Stimulated activated CD4-positive, alpha-beta T cell treated with anti-CD3 and anti-CD28 coated beads, Interleukin-15, amount 100 ng/mL, for 1 hour (primary cell): ENCODE results near the gene RAD18.

Experiments
- DNase-seq, 2 donors: peaks; one replicate each; pipeline ENCODE4 v3.0.0-alpha.2; 2020; ENCODE audit warnings: low read depth in 1 of 2, low spot score in 1 of 2

RAD18 gene

DNA sequence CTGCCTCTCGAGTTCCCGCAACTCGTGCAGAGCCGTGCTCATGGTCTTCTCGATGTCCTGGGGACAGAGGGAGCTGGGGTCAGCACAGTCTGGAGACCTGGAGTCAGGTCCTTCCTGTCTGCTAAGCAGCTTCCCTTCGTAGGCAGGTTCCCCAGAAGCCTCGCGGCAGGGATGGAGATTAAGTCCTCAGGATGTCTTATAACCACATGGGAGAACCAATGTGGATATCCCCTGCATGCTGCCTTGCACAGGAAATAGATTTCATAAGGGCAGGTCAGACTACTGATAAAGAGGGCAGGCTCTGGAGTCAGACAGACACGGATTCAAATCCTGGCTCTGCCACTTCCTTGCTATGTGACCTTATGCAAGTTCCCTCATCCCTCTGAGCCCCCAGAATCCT is 22.6 kb upstream of the RAD18 start:
- DNase-seq = no peak

DNA sequence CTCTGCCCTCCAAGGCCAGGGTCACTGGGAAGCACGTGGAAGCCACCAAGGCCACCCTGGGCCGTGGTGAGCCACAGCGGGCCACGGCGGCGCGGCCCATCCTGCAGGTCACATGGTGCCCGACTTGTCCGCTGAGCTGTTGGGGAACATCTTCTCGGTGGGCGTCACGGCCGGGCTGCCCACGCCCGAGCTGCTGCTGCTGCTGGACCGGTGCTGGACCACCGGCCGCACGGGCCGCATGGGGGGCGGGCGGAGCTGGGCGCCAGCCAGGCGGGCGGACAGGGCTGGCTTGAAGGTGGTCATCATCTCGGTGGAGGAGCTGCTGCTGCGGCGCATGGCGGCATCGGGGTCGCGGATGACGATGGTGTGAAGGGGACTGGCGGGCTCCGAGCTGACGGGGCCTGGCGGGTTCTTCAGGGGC is 22.1 kb upstream of the RAD18 start:
- no peak for DNase-seq

DNA sequence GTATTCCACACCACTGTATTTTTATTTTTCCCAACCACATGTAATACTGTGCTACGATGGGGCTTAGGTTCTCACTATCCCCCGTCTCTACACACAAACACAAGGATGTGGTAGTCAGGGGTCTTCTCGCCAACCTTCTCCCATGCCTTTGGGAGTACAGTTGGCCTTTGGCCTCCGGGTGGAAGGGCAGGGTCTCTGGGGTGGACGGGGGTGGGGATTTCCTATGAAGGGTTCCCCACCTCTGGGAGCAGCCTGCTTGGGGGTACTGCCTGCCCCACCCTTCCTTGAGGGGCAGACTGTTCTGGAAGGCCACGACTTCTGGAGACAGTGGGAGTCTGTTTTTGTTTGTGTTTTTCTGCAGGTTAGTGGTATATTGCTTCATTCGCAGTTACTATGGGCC is 21.3 kb upstream of the RAD18 start:
- DNase-seq = no peak

DNA sequence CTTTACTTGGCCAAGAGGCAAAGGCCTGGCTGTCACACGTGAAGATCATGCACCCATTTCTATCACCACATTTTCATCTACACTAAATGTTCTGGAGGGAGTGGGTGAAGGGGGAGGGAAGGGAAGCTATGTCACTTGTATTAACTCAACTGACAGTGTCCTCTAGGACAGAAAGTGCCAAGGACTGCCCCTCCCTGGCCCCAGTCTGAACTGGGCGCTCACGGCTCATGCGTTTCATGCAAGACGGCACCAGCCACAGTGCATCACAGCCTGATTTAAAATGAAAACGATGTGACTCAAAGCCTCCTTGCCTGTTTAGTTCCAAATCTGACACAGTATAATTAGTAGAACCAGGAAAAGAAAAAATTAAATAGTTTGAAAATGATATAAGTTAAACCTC is 20.8 kb upstream of the RAD18 start:
- DNase-seq = no peak

DNA sequence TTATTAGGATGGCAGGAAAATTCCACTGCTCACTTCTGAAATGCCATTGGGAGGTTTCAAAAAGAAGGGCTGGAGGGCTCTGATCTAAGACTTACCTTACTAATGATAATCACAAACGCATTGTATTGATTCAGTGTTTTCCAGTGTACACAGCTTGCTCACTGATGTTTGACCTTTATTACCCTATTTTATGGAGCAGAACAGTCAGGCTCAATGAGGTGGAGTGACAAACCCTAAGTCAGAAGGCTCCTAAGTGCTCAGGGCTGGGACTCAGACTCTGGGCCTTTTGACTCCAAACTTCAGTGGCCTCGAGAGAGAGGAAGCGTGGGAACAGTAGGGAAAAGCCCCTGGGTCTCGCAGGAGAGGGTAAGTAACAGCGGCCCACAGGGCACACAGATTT is 20.3 kb upstream of the RAD18 start:
- DNase-seq = no peak

DNA sequence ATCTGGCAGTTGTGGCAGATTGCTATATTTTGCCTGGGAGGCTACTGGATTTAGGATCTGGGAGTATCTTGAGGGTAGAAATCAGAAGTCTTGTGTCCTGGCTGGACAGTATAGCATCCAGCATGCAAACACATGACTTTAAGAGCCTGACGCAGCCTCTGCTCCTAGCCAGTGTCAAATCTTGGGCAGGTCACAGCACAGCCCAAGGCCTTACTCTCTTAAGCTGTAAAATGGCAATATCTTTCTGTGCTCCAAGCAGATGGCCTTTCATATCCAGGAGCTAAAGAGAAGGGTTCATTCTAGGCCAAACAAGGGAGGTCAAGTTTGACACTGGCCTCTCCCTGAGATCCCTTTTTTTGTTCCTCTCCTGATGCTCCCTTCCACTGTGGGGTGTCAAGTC is 19.8 kb upstream of the RAD18 start:
- no peak for DNase-seq

DNA sequence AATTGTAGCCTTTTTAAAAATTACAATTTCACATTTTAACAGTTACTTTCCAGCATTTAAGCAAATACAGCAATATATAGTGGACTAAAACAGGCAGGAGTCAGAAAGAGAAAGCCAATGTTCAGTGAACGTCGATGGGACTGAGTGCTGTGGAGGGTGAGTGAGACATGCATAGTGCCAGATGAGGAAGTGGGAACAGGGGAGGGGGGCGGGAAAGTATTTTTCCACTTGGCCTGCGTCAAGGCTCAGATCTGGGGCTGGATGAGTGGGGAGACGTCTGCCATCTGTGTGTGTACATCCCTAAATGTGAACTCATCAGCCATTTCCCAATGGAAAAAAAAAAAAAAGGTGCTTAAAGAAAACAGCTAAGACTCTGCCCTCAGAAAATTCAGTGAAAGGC is 19.2 kb upstream of the RAD18 start:
- DNase-seq = no peak

DNA sequence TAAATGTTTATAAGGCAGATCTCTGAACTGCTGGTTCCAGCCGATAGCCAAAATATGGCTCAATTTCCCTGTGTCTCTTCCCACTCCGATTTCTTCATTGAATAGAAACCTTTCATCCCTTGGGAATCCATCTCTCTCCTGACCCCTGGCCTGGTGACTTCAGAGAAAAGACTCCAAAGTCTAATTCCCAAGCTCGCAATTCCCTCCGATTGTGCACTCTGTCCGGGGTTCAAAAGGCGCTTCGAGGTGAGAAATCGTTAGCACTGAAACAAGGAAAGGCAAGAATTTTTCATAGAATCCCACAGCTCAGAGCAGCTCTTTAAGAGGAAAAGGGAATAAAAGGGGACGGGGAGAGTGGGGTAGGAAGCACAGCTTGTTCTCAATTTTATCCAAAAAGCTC is 18.4 kb upstream of the RAD18 start:
- DNase-seq = no peak

DNA sequence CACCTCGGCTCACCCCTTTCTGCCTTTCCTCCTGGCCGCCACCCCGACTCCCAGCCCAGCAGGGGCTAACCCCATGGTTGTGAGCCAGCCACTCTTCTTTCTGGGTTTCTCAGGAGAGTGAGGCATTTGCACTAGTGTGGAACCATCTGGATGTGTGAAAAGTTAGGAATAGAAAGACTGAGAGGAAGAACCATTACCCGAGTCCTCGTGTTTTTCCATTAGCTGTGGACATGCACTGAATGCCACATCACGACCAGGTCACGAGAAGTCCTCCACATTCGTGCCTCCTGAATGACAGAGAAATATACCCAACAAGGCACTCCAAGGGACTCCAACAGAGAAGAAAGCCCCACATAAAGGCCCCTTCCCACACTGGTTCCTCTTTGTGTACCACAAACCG is 18.0 kb upstream of the RAD18 start:
- no peak for DNase-seq

DNA sequence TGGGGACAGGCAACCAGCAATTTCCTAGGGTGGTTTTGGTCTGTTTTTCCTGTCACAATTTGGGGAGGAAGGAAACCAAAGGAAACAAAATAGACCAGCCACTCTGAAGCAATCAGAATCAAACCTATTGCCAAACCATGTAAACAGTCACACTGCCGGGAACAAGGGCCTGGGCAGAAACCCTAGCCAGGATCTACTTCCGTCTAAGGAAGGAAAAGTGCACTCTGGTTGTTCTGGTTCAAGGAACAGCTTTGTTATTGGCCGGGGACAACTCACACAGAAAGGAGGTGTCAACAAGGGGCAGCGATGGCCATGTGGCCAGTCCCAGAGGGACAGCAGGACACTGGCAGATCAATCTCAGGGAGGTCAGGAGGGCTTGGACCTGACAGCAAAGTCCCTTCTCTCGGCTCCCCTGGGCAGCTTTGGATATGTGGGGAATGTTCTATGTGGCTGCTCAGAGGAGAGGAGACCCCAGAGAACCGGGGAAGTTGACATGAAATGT is 17.5 kb upstream of the RAD18 start:
- no peak for DNase-seq

DNA sequence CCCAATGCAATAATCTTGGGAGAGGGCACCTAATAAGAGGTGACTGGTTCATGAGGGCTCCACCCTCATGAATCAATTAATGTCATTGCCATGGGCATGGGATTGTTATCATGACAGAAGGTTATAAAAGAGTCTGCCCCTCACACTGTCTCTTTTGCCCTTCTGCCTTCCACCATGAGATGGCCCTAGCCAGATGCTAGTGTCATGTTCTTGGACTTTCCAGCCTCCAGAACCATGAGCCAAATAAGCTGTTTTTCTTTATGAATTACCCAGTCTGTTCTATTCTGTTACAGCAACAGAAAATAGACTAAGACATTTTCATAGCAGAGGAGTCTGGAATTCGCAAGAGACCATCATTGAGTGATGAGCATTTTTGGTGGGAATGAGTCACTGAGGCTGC is 16.0 kb upstream of the RAD18 start:
- DNase-seq = no peak

DNA sequence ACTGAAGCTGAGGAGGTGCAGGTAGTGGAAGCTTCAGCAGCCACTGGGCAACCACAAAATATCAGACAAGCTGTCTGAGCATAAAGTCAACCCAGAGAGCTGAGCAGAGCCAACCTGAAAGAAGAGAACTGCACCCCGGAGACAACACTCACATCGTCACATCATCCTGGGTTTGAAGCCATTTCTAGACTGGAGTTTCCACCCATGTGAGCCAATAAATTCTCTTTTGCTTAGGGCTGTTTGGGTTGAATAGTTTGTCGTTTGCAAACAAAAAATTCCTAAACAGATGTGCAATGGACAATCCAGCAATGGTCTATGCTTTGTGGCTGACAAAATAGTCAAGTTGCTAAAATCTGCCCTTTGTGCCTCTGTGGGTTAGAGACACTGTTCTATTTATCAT is 15.3 kb upstream of the RAD18 start:
- no peak for DNase-seq

DNA sequence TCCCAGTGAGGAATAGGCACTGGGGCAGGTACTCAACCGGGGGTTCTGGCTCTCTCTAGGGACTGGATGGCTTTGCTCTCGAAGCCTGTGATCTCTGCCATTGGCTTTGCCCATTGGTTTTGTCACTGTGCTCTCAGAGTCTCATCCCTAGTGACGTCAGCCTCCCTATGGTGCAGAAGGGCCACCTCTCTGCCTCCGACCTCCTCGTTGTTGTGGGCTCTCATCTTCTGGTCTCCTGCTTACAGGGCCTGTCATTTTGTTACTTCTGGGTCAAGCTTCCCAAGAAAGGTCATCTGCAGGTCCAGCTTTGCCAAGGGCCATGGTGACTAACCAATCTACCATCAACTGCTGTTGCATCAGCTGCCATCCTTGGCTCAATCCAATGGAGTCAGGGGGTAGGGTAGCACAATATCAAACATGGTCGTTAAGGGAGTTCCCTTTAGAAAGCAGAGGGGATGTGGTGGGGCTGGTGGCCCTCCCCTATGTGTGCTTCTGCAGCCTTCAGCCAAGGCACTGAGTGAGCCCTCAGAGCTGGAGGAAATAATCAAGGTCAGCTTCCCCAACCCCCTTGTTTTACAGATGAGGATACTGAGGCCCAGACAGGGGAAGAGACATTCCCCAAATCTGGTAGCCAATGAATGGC is 13.4 kb upstream of the RAD18 start:
- DNase-seq = no peak

DNA sequence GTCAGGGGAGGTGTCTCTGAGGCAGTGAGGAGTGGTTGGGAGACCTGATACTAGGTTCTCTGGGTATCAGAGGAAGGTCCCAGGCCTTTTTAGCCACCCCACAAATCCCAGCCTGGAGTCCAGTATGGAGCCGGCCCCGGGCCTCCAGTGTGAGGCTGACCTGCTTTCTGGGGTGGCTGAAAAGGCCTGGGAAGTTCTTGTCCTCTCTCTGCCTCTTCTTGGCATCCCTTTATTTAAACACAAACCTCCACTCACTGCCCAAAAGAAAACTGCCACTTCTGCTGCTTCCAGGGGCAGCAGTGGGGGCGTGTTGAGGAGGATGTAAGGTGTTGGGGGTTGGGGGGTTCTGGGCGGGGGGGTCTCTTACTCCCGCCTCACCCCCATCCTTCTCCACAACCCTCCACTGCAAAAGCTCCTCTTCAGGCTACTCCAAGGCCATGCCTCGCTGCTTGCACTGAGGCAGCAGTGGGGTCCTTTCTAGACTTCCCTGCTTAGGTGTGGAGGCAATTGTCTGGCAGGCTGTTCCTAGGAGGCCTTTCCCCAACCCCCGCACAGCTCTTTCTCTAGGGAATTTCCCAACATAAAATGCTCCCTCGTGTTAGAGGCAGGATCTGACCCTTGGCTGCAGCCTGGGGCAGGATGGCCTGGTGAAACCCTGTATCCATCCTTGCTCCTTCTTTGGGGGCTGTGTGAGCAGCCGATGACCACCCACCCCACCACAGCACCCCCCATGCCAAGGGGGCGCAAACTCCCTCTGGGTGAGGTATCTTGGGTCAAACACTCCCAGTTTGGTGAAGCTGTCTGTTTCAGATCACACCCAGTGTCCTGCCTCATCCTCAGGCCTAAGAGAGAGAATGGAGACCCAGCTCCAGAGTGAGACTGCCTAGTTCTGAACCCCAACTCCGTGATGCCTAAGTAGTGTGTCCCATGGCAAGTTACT is 12.1 kb upstream of the RAD18 start:
- DNase-seq = no peak

DNA sequence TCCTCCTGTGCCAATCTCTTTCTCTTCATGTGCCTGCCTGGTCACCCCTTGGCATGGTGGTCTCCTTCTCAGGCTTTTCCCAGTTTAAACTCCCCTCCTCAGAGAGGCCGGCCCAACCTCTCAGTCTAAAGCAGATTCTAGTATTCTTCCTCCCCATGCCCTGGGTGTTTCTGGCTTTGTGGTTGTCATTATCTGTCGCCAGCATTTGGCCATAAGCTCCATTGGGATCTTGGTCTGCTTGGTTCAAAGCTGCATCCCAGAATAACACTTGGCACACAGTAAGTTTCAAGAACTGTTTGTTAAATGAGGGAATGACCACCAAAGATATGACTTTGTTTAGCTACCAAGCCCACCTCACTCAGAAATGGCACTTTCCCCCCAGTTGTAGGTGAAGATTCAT is 11.2 kb upstream of the RAD18 start:
- DNase-seq = no peak

DNA sequence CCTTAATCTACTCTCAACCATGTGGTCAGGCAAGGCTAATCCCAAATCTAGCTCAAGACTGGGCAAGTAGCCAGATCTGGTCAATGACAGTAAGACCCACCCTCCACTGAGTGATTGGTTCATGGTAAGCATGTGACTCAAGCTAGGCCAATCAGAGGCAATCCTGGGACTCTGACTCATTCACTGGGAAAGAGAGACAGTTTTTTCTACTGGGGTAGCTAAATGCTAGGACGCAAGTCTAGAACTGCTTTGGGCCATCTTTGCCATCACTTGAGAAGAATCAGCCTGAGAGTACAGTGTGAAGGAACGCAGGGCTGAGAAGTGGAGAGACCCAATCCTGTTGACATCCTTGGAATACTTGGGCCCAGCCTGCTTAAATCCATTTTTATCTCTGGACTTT is 9.4 kb upstream of the RAD18 start:
- no peak for DNase-seq

DNA sequence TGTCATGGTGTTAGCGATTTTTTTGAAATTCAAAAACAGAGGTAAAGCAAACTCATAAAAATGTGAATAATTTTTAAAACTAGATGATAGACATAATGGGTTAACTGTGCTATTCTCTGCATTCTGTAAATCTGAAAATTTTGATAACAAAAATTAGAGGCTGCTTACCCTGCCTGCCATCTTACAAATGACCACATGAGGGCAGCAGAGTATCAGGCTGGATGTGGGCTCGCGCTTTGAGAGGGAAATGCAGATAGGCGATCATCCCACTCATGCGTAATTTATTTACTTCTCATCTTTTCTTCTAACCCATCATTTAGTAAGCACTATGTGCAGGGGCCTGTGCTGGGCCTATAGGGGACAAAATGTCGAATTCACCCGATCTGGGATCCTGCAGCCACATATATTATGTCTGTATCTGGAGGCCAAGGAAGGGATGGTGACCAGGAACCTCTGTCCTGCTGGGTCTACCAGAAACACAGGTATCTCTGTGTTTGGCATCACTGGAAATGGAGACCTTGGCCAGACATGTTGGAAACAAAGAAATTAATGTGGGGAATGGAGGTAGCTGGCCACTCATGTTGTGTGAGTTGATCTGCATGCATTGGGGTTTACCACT is 7.8 kb upstream of the RAD18 start:
- DNase-seq = peak; percentile 40 to 52

DNA sequence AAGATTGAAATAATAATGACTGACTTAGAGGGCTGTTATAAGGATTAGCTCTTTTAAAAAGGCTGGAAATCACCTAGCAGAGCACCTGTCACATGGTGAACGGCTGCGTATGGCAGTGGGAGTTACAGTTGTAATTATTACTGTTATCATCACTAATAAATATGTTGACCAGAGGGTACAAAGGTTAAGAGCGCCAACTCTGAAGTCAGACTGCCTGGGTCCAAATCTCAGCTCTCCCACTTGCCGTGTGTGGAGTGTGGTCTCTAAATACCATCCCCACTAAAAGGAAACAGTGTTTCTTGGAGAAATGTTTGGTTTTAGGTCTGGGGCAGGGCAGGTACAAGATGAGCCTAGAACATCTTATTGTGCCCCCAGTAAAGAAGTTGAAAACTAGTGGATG is 6.0 kb upstream of the RAD18 start:
- DNase-seq = no peak

DNA sequence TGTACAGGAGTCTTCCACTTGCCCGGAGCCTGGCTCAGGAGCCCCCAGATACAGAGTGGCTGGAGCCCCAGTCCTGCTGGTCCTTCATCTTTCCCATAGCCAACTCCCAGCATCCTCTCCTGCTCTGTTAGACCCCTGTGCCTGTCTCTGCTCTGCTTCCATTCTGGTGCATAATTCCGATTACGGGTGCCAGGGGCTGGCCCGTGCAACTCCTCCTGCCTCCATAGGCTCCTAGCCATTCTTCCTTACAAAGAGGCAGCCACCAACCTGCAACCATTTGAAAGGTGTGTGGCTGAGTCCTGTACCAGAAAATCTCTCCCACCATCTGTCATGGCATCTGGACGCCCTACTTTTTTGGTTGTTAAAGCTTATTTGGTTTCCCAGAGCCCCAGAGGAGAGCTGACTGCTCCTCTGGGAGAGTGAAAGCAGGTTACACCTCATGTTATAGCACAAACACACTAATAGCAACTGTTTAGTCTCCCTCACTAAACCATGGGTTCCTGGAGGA is 5.2 kb upstream of the RAD18 start:
- DNase-seq = no peak

DNA sequence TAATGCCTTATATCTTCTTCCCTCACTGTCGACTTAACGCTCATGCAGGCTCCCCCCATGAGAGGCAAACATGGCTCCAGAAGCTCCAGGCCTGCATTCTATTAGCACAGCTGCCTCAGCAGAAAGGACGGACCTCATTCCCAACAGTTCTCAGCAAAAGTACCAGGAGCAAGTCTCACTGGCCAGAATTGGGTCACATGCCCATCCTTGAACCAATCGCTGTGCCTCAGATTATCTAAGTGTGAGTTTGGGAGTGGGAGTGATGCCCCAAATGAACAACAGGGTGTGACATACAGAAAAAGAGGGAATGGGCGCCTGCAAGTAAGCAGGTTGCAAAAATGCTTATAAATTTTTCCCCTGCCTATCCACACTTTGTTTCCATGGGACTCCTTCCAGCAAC is 4.3 kb upstream of the RAD18 start:
- DNase-seq = no peak

DNA sequence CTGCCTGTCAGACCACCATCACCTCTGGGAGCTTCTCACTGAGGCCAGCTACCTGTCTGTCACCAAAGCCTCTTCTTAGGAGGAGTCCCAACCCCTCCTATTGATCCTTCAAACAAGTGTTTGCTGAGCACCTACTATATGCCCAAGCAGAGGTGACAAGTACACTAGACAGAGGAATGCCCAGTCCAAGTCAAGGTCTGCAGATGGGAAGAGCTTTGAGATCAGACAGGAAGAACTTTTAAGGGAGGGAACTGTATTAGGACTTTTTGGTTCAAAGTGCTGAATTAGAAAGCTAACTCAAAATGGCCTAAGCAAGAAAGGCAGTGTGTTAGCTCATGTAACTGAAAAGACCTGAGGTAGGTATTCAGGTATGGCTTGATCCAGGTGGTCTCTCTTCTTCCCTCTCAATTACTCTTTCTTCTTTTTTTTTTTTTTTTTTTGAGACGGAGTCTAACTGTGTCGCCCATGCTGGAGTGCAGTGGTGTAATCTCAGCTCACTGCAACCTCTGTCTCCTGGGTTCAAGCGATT is 3.6 kb upstream of the RAD18 start:
- no peak for DNase-seq
